Epithelial cell of esophagus (primary cell): ENCODE measurements around the gene LETM1.

Source experiments
- DNase-seq: peaks from one replicate; pipeline ENCODE4 v3.0.0; 2010; ENCODE audit warnings: low read depth
- H3K4me3 ChIP-seq: 2 replicates; pipeline ENCODE4 v1.5.1; 2011; ENCODE audit warnings: mild to moderate bottlenecking, low read length, control low read depth
- TF ChIP-seq, protein P1 (sequence below): IDR thresholded peaks from 2 replicates; pipeline ENCODE4 v1.5.1; 2011; ENCODE audit warnings: low read depth, mild to moderate bottlenecking, low read length, control low read depth, inconsistent platforms; ENCODE audit not compliant: insufficient read depth; ENCODE audit errors: missing control alignments

The LETM1 gene

DNA sequence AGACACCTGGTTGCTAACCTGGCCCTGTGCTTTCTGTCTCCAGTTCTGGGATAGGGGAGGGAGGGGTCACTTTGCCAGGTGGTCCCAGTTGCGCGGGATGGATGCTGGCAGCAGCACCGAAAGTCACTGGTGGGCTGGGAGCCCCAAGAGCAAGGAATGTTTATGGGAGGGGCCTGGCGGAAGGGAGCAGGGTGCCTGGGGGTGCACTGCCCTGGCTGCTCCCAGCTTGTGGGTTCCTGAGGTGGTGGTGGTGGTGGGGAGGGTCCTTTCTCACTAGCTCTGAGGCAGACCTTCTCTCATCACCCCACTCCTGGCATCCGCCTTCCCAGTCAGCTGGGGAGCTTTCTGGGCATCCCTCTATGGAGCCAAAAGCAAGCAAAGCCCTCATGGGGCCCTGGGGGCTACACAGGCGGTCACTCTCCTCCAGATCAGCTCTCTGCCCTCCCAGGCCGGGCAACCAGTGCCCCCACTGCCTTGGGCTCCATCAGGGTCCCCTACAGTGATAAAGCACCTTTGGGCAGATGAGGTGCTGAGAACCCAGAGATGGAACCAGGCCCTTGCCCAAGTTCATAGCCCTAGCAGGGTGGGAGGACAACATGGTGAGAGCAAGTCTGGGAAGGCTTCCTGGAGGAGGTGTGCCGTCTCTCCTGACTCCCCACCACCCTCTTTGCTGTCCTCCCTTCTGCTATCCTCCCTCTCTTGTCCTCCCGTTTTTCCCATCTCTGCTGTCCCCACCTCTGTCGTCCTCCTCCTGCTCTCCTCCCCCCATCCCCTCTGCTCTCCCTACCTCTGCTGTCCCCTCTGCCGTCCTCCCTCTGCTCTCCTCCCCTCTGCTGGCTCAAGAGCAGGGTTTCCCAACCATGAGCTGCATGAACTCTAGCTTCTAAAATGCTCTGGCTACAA is 46.9 kb downstream of the LETM1 start:
- TF ChIP-seq, protein P1, sequence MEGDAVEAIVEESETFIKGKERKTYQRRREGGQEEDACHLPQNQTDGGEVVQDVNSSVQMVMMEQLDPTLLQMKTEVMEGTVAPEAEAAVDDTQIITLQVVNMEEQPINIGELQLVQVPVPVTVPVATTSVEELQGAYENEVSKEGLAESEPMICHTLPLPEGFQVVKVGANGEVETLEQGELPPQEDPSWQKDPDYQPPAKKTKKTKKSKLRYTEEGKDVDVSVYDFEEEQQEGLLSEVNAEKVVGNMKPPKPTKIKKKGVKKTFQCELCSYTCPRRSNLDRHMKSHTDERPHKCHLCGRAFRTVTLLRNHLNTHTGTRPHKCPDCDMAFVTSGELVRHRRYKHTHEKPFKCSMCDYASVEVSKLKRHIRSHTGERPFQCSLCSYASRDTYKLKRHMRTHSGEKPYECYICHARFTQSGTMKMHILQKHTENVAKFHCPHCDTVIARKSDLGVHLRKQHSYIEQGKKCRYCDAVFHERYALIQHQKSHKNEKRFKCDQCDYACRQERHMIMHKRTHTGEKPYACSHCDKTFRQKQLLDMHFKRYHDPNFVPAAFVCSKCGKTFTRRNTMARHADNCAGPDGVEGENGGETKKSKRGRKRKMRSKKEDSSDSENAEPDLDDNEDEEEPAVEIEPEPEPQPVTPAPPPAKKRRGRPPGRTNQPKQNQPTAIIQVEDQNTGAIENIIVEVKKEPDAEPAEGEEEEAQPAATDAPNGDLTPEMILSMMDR, result no peak
- DNase-seq, result no peak
- no peak overlapping the region for H3K4me3 ChIP-seq

DNA sequence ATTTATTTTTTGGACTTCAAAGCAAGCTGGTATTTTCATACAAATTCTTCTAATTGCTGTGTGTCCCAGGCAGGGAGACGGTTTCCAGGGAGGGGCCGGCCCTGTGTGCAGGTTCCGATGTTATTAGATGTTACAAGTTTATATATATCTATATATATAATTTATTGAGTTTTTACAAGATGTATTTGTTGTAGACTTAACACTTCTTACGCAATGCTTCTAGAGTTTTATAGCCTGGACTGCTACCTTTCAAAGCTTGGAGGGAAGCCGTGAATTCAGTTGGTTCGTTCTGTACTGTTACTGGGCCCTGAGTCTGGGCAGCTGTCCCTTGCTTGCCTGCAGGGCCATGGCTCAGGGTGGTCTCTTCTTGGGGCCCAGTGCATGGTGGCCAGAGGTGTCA is 47.6 kb downstream of the LETM1 start:
- TF ChIP-seq, protein P1, result no peak
- no peak overlapping the region for H3K4me3 ChIP-seq
- DNase-seq, result no peak

DNA sequence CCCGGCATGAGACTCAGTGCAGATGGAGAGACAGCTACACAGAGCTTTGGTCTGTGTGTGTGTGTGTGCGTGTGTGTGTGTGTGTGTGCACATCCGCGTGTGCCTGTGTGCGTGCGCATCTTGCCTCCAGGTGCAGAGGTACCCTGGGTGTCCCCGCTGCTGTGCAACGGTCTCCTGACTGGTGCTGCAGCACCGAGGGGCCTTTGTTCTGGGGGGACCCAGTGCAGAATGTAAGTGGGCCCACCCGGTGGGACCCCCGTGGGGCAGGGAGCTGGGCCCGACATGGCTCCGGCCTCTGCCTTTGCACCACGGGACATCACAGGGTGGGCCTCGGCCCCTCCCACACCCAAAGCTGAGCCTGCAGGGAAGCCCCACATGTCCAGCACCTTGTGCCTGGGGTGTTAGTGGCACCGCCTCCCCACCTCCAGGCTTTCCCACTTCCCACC is 48.6 kb downstream of the LETM1 start:
- no peak for DNase-seq
- TF ChIP-seq, protein P1, result no peak
- H3K4me3 ChIP-seq, result no peak overlapping the region

DNA sequence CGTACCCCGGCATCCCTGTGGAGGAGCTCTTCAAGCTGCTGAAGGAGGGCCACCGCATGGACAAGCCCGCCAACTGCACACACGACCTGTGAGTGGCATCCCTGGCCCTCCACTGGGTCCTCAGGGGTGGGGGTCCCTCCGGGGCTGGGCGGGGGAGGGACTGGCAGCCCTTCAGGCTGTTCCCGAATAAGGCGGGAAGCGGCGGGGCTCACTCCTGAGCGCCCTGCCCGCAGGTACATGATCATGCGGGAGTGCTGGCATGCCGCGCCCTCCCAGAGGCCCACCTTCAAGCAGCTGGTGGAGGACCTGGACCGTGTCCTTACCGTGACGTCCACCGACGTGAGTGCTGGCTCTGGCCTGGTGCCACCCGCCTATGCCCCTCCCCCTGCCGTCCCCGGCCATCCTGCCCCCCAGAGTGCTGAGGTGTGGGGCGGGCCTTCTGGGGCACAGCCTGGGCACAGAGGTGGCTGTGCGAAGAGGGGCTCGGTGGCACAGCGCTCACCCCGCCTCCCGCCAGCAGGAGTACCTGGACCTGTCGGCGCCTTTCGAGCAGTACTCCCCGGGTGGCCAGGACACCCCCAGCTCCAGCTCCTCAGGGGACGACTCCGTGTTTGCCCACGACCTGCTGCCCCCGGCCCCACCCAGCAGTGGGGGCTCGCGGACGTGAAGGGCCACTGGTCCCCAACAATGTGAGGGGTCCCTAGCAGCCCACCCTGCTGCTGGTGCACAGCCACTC is 49.2 kb downstream of the LETM1 start:
- no peak for DNase-seq
- TF ChIP-seq, protein P1, result no peak
- no peak overlapping the region for H3K4me3 ChIP-seq

DNA sequence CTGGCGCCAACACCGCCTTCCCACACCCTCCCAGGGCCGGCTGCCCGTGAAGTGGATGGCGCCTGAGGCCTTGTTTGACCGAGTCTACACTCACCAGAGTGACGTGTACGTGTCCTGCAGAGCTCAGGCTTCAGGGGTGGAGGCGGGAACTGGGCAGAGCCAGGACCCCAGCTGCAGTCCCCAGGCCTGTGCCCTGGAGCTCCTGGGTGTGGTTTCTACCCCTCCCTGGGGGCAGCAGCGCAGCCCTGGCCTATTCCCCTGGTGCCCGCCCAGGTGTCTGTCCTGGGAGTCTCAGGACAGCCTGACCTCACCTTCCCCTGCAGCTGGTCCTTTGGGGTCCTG is 49.8 kb downstream of the LETM1 start:
- TF ChIP-seq, protein P1, result no peak
- no peak for DNase-seq
- H3K4me3 ChIP-seq, result no peak overlapping the region

DNA sequence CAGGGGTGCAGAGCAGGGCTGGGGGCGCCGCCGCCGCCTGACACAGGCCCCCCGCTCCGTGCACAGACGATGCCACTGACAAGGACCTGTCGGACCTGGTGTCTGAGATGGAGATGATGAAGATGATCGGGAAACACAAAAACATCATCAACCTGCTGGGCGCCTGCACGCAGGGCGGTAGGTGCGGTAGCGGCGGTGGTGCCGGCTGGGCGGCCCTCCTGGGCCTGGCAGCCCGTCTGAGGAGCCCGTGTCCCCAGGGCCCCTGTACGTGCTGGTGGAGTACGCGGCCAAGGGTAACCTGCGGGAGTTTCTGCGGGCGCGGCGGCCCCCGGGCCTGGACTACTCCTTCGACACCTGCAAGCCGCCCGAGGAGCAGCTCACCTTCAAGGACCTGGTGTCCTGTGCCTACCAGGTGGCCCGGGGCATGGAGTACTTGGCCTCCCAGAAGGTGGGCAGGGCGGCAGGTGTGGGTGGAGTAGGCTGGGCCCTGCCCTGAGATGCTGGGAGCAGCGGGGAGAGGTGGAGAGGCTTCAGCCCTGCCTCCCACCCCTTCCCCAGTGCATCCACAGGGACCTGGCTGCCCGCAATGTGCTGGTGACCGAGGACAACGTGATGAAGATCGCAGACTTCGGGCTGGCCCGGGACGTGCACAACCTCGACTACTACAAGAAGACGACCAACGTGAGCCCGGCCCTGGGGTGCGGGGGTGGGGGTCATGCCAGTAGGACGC is 50.3 kb downstream of the LETM1 start:
- TF ChIP-seq, protein P1, result no peak
- no peak overlapping the region for H3K4me3 ChIP-seq
- DNase-seq, result no peak
